ENCODE measurements around the gene HSPB2.
"Not testable (repeated sequence)": the region's sequence is repeated elsewhere in the genome, so short reads cannot be mapped to it uniquely, and the experiment has no call there.

Gene HSPB2

GRCh38 chr11:111912535-111912934 is at the start of gene HSPB2:
HSPB2 (plus strand) TSS chr11:111912734; CDS start chr11:111912830, 96 bp downstream.
- no peak for DNase-seq (ENCODE audit: low read depth)

GRCh38 chr11:111870113-111870512 is 42.4 kb upstream of the HSPB2 start:
- no peak for DNase-seq (ENCODE audit: low read depth)

- no peak for DNase-seq (ENCODE audit: low read depth)
Observed at GRCh38 chr11:111870522-111870885, 42.0 kb upstream of the HSPB2 start.

GRCh38 chr11:111870886-111871692 is 41.4 kb upstream of the HSPB2 start, which contains the start of gene ALG9:
ALG9 (minus strand) TSS chr11:111871581; CDS start chr11:111871482, 99 bp downstream.
- DNase-seq (ENCODE audit: low read depth): peak; percentile 51

- no peak for DNase-seq (ENCODE audit: low read depth)
Observed at GRCh38 chr11:111871693-111872161, 40.8 kb upstream of the HSPB2 start.

- DNase-seq (ENCODE audit: low read depth): no peak
Observed at GRCh38 chr11:111878385-111878848, 34.1 kb upstream of the HSPB2 start.

- DNase-seq (ENCODE audit: low read depth): peak; percentile 93
Observed at GRCh38 chr11:111878849-111879636, 33.5 kb upstream of the HSPB2 start, which contains the start of the genes CFAP68 and FDXACB1. CFAP68 (plus strand) TSS chr11:111879541; CDS start chr11:111879561, 20 bp downstream. FDXACB1 (minus strand) TSS chr11:111879165; CDS start chr11:111879132, 33 bp downstream.

GRCh38 chr11:111879637-111879960 is 32.9 kb upstream of the HSPB2 start:
- no peak for DNase-seq (ENCODE audit: low read depth)

GRCh38 chr11:111882202-111882601 is 30.3 kb upstream of the HSPB2 start:
- no peak for DNase-seq (ENCODE audit: low read depth)

GRCh38 chr11:111885053-111885452 is 27.5 kb upstream of the HSPB2 start:
- DNase-seq (ENCODE audit: low read depth): not testable (repeated sequence)

GRCh38 chr11:111886032-111886431 is 26.5 kb upstream of the HSPB2 start:
- no peak for DNase-seq (ENCODE audit: low read depth)

GRCh38 chr11:111886844-111887243 is 25.7 kb upstream of the HSPB2 start:
- no peak for DNase-seq (ENCODE audit: low read depth)

GRCh38 chr11:111905411-111905810 is 7.1 kb upstream of the HSPB2 start:
- no peak for DNase-seq (ENCODE audit: low read depth)

- DNase-seq (ENCODE audit: low read depth): no peak
Observed at GRCh38 chr11:111906680-111907079, 5.9 kb upstream of the HSPB2 start.

- no peak for DNase-seq (ENCODE audit: low read depth)
Observed at GRCh38 chr11:111908639-111909305, 3.8 kb upstream of the HSPB2 start.

GRCh38 chr11:111909378-111909777 is 3.2 kb upstream of the HSPB2 start:
- no peak for DNase-seq (ENCODE audit: low read depth)

- no peak for DNase-seq (ENCODE audit: low read depth)
Observed at GRCh38 chr11:111910676-111911562, 1.6 kb upstream of the HSPB2 start.

GRCh38 chr11:111911563-111912401 is 752 bp upstream of the HSPB2 start, which contains the start of gene CRYAB:
CRYAB (minus strand) TSS chr11:111911770; CDS start chr11:111911724, 46 bp downstream.
- DNase-seq (ENCODE audit: low read depth): peak; percentile 73

GRCh38 chr11:111913031-111913861 is 712 bp downstream of the HSPB2 start:
- no peak for DNase-seq (ENCODE audit: low read depth)

Measured in fibroblast of the conjunctiva (primary cell).